GM12801 (cell line): ENCODE measurements around the gene LRRC74B.

Experiments used
- TF ChIP-seq, protein P1 (sequence below): IDR thresholded peaks from one replicate; pipeline ENCODE4 v1.5.1; 2011; ENCODE audit warnings: control low read depth; ENCODE audit not compliant: insufficient read length; ENCODE audit errors: extremely low read depth

The LRRC74B gene

DNA sequence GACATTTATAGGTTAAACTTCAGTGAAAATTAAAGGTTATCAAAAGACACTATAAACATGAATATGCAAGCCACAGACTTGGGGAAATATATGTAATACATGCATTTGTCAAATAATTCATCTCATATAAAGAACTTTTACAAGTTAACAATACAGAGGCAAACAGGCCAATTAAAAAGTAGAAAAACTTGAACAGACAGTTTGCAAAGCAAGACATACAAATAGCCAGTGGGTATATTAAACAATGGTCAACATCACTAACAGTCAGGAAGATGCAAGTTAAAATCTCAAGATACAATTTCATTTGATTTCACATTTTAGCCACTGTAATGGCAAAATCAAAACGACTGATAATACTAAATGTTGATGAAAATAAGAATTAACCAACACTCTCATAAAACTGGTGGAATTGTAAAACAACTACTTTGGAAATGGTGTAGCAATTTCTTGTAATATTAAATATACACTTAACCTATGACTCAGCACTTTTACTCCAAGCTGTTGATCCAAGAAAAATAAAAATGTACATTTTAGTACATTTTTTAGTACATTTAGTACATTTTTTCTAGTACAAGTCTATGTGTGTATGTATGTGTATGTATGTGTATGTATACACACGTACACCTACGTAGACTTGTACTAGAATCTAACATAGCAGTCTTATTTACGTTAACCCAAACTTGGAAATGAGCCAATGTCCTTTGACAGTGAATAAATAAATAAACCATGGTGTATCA is 62.8 kb downstream of the LRRC74B start:
- TF ChIP-seq, protein P1, sequence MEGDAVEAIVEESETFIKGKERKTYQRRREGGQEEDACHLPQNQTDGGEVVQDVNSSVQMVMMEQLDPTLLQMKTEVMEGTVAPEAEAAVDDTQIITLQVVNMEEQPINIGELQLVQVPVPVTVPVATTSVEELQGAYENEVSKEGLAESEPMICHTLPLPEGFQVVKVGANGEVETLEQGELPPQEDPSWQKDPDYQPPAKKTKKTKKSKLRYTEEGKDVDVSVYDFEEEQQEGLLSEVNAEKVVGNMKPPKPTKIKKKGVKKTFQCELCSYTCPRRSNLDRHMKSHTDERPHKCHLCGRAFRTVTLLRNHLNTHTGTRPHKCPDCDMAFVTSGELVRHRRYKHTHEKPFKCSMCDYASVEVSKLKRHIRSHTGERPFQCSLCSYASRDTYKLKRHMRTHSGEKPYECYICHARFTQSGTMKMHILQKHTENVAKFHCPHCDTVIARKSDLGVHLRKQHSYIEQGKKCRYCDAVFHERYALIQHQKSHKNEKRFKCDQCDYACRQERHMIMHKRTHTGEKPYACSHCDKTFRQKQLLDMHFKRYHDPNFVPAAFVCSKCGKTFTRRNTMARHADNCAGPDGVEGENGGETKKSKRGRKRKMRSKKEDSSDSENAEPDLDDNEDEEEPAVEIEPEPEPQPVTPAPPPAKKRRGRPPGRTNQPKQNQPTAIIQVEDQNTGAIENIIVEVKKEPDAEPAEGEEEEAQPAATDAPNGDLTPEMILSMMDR = no peak
